H1 (cell line): ENCODE results near the gene SLC30A10.

ENCODE experiments used
- BCL11A ChIP-seq, 2 experiments: IDR thresholded peaks; one replicate each; pipeline ENCODE4 v1.6.1; 2011; ENCODE audit warnings: low read depth in 2 of 2, low read length in 2 of 2, mild to moderate bottlenecking in 2 of 2
- CREB1 ChIP-seq: IDR thresholded peaks from 2 replicates; pipeline ENCODE4 v1.6.1; 2012; ENCODE audit warnings: inconsistent platforms
- HDAC2 ChIP-seq, 2 experiments: fragments of 300-600 bp in 1 of 2; sonication (generic) in 1 of 2; IDR thresholded peaks; 2 replicates each; pipeline ENCODE4 v1.6.1; 2011 to 2012; ENCODE audit warnings: low read depth in 2 of 2, low read length in 2 of 2, mild to moderate bottlenecking in 2 of 2, moderate library complexity in 2 of 2, borderline replicate concordance in 1 of 2, inconsistent platforms in 1 of 2
- JUN ChIP-seq: IDR thresholded peaks from 2 replicates; pipeline ENCODE4 v1.6.1; 2011; ENCODE audit warnings: low read depth, mild to moderate bottlenecking, improper control_type of control experiment, low read length
- SIN3A ChIP-seq, 2 experiments: IDR thresholded peaks in 1 of 2; conservative IDR thresholded peaks in 1 of 2; 2 replicates each; pipeline ENCODE4 v1.6.1; 2011 to 2012; ENCODE audit warnings: low read length in 2 of 2, improper control_type of control experiment in 1 of 2, low read depth in 1 of 2, mild to moderate bottlenecking in 1 of 2

GRCh38 chr1:219945795-219946194 is 17.4 kb upstream of the SLC30A10 start:
- TF ChIP-seq CREB1 (no peak), HDAC2 (IDR thresholded peaks at IDR 0.05; ENCODE audit: borderline replicate concordance in 1 of 2, low read depth in 2 of 2, low read length in 2 of 2) (no peak), JUN (no peak), BCL11A (IDR thresholded peaks at IDR 0.05; ENCODE audit: low read depth in 2 of 2, low read length in 2 of 2) (no peak), SIN3A (conservative IDR thresholded peaks at IDR 0.05 in 1 of 2, IDR thresholded peaks at IDR 0.05 in 1 of 2; ENCODE audit: low read depth in 1 of 2, low read length in 2 of 2) (no peak)
